Activated gamma-delta T cell (primary cell): ENCODE measurements around the gene IKBKE.

Experiments used
- DNase-seq: peaks from one replicate; lab custom pipeline; 2025; lab: John Stamatoyannopoulos, UW

Gene IKBKE

GRCh38 chr1:206496131-206496793, 26.0 kb downstream of the IKBKE start:
- no peak for DNase-seq

GRCh38 chr1:206497363-206497762, 27.1 kb downstream of the IKBKE start:
- DNase-seq, result no peak

- DNase-seq, result no peak
Observed at GRCh38 chr1:206497774-206498173, 27.5 kb downstream of the IKBKE start.

- DNase-seq, result no peak
Observed at GRCh38 chr1:206498685-206499084, 28.4 kb downstream of the IKBKE start.

GRCh38 chr1:206500046-206500445, 29.8 kb downstream of the IKBKE start:
- DNase-seq, result no peak

- no peak for DNase-seq
Observed at GRCh38 chr1:206501881-206502280, 31.6 kb downstream of the IKBKE start.

- DNase-seq, result no peak
Observed at GRCh38 chr1:206502403-206502802, 32.1 kb downstream of the IKBKE start.

GRCh38 chr1:206502812-206503211, 32.5 kb downstream of the IKBKE start:
- no peak for DNase-seq

GRCh38 chr1:206503591-206504362, 33.5 kb downstream of the IKBKE start:
- DNase-seq, result no peak

- no peak for DNase-seq
Observed at GRCh38 chr1:206504363-206504713, 34.1 kb downstream of the IKBKE start.

GRCh38 chr1:206505702-206506355, 35.6 kb downstream of the IKBKE start:
- no peak for DNase-seq

- DNase-seq, result peak; percentile 29
Observed at GRCh38 chr1:206506405-206507283, 36.4 kb downstream of the IKBKE start.

- DNase-seq, result peak; percentile 69
Observed at GRCh38 chr1:206507284-206508129, 37.2 kb downstream of the IKBKE start, which contains the start of gene RASSF5. RASSF5 (plus strand) TSS chr1:206507531; CDS start chr1:206507603, 72 bp downstream.

GRCh38 chr1:206508130-206508889, 38.0 kb downstream of the IKBKE start:
- no peak for DNase-seq

- no peak for DNase-seq
Observed at GRCh38 chr1:206508956-206509355, 38.7 kb downstream of the IKBKE start.

GRCh38 chr1:206509612-206510257, 39.5 kb downstream of the IKBKE start:
- no peak for DNase-seq

- no peak for DNase-seq
Observed at GRCh38 chr1:206510371-206510770, 40.1 kb downstream of the IKBKE start.

GRCh38 chr1:206511362-206512057, 41.2 kb downstream of the IKBKE start:
- DNase-seq, result no peak
